RPMI7951 (cell line): Measurements from ENCODE around the gene POMGNT1. TPM values are rescaled to one million over a fixed set of nuclear protein-coding genes. Genes with fewer than 3 reads are reported as not detected.
A peak's percentile ranks its signal among the peaks of the same experiment; 100 is the strongest.
"Not testable (repeated sequence)": the region's sequence is repeated elsewhere in the genome, so short reads cannot be mapped to it uniquely, and the experiment has no call there.

ENCODE experiments used
- DNase-seq: peaks from one replicate; pipeline ENCODE4 v3.0.0-alpha.2; 2012; ENCODE audit warnings: low read depth
- total RNA-seq: library from RNA; depleted of rRNA; stranded (reverse); fragments of >200 nt; shearing (Covaris generic); gene quantifications from 2 replicates; pipeline ENCODE4 v1.2.3, GENCODE V29; 2014; rRNA removed

The POMGNT1 gene
- 52.9 and 57.0 TPM in 2 replicates for total RNA-seq

DNA sequence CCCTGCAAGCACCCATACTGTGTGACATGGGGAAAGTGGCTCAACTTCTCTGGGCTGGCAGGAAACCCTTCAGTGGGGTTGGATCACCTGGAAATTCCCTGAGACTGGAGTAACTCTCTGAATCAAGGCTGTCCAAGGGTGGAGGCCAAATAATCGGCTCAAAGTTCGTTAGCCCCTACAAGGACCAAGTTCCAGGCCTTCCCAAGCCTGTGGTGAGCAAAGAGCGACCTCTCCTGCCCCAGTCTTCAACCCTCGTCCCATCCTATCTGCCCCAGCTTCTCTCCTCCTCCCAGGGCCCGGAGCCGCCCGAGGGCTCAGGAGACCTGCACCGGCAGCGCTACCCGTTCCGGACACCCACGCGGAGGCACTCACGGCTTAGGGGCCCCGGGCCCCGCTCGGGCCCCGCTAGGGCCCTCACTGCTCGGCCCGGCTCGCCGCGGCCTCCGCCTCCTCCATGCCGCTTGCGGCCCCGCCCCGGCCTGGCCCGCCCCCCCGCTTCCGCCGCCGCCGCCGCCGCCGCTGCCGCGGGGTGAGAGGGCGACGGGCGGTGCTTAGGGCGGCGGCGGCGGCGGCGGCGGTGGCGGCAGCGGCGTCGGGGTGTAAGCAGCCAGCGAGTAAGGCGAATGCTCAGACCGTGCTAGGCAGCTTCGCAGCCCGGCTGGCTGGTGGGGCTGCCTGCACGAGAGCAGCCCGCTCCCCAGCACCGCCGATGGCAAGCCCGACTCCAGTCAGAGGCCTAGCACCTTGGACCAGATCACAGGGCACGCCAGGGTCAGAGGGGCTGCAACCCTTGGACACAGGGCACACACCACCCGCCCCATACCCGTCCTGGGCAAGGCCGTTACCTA is at the start of gene POMGNT1:
Gene POMGNT1 (minus strand): TSS at position 471 of the 848 bp plus-strand sequence. CDS start 613 bp downstream, outside the sequence.
- DNase-seq, result peak; percentile 70

DNA sequence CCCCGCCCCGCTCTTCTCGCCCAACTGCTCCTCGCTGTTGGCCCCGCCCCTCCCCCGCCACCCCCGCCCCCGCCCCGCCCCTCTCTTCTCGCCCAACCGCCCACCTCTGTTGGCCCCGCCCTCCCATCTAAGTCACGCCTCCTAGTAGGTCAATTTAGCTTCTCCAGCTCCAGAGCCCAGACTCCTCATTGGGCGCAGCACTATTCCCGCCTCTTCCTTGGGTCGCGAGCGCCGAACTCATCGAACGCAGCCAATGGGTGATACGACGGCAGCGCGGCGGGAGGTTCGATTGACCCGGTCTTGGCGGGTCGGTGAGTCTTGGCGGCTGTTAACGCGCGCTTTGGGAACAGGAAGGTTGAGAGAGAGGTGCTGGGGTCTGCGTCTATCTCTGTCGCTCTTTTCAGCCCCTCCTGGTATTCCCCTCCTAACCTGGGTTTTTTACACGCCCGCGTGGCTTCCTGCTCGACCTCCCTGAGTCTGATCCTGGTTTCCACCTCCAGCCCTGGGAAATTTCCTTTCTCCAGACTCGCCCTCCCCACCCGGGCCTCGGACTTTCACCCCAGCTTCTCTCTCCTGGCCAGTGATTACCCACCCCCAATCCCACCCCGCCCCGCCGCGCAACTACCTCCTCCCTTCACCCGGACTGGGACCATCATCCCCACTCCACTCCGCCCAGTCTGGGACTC is 49.3 kb upstream of the POMGNT1 start, which contains the start of gene RAD54L:
Gene RAD54L (plus strand): TSS at position 328 of the 686 bp plus-strand sequence. CDS start 643 bp downstream, outside the sequence.
- DNase-seq, result peak; percentile 99

DNA sequence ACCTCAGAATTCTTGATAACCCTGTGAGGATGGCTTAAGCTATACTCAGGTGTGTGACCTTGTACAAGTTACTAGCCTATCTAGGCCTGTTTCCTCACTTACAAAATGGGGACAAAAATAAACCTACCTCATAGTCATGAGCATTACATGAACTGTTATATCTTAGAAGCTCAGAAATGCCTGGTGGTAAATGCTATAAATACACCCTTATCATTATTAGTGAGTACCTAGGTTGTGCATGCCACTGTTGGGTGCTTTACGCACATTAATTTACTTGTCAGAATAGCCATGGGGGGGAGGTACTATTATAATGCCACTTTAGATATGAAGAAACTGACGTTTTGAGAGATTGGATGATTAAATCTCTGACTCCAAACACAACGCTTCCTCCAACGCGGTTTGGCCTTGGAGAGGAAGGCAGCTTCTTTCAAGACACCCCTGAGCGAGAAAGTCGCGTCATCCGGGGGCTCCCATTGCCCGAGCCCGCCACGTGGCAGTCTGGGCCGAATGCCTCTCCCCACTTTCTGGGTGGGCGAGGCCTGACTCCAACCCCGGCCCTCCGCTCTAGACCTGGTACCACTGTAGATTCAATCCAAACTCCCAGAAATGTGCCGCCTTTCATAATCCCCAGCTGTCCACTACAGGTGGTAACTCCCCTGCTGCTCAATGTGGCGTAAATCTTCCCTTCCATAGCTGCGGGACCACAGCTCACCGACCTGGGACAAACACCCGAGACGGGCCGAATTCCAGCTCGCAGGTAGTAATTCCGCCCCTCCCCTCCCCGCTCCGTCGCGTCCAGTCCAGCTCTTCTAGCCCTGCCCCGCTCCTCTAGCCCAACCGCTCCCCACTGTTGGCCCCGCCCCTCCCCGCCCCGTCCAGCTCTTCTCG is 48.6 kb upstream of the POMGNT1 start:
- DNase-seq, result peak; percentile 50

DNA sequence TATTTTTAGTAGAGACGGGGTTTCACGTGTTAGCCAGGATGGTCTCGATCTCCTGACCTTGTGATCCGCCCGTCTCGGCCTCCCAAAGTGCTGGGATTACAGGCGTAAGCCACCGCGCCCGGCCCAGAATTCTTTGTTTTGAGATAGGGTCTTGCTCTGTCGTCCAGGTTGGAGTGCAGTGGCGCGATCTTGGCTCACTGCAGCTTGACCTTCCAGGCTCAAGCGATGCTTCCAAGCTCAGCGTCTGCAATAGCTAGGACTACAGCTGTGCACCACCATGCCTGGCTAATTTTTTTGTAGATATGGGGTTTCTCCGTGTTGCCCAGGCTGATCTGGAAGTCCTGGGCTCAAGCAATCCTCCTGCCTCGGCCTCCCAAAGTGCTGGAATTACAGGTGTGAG is 47.9 kb upstream of the POMGNT1 start:
- DNase-seq, result not testable (repeated sequence)

DNA sequence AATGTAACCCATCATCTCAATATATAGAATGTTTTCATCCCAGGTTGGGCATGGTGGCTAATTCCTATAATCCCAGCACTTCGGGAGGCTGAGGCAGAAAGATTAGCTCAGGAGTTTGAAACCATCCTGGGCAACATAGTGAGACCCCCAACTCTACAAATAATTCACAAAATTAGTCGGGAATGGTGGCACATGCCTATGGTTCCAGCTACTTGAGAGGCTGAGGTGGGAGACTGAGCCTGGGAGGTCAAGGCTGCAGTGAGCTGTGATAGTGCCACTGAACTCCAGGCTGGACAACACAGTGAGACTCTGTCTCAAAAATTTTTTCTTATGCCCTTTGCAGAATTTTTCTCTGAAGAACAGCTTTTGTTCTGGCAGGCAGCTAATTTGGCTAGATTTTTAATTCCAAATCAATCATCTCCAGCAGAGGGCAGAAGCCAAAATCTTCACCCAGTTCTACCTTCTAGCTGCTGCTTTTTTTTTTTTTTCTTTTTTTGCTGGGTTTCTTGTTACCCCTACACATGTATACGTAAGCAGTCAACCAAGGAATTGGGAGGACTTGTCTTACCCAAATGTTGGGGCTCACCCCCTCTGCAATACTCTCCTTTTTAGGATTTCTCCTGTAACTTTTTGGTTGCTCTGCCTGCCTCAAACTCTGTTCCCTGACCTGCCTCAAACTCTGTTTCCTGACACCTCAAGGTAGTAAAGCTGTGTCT is 46.6 kb upstream of the POMGNT1 start:
- peak; percentile 38 for DNase-seq

DNA sequence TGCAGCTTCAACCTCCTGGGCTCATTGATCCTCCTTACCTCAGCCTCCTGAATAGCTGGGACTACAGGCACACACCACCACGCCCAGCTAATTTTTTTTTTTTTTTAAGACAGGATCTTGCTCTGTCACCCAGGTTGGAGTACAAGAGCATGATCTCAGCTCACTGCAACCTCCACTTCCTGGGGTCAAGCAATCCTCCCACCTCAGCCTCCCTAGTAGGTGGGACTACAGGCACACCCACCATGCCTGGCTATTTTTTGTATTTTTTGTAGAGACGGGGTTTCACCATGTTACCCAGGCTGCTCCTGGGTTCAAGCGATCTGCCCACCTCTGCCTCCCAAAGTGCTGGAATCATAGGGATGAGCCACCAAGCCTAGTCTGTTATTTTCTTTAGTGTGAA is 45.6 kb upstream of the POMGNT1 start:
- DNase-seq, result not testable (repeated sequence)

DNA sequence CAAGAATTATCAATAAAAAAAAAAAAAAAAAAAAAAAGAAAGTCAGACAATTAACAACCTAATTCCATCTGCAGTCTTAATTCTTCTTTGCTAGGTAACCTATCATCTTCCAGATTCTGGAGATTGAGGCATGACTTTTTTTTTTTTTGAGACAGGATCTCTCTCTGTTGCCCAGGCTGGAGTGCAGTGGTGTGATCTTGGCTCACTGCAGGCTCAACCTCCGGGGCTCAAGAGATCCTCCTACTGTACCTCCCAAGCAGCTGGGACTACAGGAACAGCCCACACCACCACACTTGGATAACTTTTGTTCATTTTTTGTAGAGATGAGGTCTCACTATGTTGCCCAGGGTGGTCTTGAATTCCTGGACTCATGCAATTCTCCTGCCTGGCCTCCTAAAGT is 44.7 kb upstream of the POMGNT1 start:
- no peak for DNase-seq

DNA sequence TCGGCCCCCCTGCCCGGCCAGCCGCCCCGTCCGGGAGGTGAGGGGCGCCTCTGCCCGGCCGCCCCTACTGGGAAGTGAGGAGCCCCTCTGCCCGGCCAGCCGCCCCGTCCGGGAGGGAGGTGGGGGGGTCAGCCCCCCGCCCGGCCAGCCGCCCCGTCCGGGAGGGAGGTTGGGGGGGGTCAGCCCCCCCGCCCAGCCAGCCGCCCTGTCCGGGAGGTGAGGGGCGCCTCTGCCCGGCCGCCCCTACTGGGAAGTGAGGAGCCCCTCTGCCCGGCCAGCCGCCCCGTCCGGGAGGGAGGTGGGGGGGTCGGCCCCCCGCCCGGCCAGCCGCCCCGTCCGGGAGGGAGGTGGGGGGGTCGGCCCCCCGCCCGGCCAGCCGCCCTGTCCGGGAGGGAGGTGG is 43.5 kb upstream of the POMGNT1 start:
- DNase-seq, result not testable (repeated sequence)

DNA sequence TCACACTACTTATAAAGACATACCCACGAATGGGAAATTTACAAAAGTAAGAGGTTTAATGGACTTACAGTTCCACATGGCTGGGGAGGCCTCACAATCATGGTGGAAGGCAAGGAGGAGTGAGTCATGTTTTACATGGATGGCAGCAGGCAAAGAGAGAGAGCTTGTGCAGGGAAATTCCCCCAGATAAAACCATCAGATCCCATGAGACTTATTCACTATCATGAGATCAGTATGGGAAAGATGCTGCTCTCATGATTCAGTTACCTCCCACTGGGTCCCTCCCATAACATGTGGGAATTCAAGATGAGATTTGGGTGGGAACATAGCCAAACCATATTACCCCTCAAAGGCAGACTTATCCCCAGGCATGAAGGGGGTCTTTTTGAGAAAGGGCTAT is 40.6 kb upstream of the POMGNT1 start:
- DNase-seq, result peak; percentile 67

DNA sequence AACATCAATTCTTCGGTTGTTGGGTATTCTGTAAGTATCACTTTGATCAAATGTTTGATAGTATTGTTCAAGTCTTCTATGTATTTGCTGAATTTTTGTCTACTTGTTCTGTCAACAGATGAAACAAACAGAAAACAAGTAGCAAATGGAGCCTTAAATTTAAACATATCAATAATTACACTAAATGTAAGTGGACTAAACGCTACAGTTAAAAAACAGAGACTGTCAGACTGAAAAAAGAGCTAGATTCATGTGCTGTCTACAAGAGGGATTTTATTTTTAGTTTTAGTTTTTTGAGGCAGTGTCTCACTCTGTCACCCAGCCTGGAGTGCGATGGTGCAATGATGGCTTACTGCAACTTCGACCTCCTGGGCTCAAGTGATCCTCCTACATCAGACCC is 38.6 kb upstream of the POMGNT1 start:
- DNase-seq, result no peak

DNA sequence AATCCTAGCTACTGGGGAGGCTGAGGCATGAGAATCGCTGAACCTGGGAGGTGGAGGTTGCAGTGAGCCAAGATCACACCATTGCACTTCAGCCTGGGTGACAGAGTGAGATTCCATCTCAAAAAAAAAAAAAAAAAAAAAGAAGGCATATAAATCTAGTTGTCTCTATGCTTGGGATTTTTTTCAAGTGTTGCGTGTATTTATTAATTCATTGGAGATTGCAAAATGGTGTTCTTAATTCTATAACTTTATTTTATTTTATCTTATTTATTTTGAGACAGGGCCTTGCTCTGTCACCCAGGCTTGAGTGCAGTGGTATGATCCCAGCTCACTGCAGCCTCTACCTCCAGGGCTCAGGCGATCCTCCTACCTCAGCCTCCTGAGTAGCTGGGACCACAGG is 33.0 kb upstream of the POMGNT1 start:
- DNase-seq, result not testable (repeated sequence)

DNA sequence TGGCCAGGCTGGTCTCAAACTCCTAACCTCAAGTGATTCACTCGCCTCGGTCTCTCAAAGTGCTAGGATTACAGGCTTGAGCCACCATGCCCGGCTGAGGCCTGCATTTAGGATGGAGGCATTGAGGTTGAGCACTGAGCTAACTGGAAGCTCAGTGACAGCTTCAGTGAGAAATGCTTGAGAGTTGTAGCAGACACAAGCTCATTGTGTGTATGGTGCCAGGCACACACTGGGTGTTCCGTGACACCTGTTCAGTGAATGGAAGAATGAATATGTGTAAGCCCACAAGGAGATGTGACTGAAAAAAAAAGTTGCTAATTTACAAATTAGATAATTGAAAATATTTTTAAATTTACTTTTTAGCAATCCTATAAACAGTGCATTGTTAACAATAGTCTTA is 26.7 kb upstream of the POMGNT1 start:
- no peak for DNase-seq

DNA sequence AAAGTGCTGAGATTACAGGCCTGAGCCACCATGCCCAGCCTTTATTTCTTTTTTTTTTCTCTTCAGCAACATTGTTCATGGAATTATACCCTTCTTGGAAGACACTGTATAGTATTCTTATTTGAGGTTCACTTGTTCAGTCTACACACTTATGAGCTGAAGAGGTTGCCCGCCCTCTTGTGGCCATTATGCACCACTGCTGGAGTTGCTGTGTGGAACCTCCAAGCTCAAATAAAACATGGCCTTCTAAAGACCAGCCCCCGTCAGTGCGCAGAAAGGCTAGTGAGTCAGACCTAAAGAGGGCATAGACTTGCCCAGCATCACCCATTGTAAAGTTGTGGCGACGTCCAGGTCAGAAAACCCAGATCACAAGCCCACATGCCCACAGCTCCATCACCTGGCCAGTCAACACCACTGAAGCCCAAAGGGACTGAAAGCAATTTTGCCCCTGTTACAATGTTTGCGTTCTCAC is 25.3 kb upstream of the POMGNT1 start:
- peak; percentile 85 for DNase-seq

DNA sequence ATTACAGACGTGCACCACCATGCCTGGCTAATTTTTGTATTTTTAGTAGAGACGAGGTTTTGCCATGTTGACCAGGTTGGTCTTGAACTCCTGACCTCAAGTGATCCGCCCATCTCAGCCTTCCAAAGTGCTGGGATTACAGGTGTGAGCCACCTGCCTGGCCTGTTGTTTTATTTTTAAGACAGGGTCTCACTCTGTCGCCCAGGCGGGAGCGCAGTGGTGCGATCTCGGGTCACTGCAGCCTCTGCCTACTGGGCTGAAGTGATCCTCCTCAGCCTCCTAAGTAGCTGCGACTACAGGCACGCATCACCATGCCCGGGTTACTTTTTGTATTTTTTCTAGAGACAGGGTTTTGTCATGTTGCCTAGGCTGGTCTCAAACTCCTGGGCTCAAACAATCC is 24.8 kb upstream of the POMGNT1 start:
- DNase-seq, result not testable (repeated sequence)

DNA sequence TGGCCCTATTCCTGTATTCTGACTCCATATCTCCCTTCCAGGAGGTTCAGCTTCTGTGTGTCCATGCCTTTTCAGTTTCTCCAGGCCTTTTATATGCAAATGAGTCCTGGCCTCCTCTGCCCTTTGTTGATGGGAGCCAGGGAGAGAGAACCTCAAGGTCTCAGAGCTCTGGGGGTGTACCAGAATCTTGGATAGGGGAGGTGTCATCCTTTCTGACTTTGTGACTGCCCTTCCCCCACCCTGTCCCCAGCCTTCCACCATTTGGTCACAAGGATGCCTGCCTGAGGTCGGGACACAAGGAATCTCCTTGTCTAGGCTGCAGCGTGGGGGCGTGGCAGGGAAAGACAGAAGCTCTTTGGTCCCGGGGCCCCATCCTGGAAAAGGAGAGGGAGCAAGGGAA is 23.5 kb upstream of the POMGNT1 start:
- DNase-seq, result peak; percentile 38

DNA sequence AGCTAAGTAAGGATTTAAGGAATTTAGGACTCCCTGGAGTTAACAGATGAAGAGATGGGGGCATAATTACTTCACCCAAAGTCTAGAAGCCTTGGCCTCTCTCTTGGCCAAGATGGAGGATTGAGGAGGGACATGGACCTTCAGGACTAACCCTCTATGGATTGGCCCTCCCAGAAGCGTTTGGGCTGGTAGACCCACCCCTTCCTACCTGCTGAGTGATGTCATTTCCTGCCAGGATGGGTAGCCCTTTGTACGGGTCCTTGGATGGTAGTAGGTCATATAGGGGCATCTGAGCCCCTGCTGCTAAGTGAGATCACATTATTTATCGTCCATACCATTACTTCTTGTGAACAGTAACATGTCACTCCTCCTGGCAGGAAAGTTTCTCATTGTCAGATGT is 22.6 kb upstream of the POMGNT1 start:
- DNase-seq, result no peak

DNA sequence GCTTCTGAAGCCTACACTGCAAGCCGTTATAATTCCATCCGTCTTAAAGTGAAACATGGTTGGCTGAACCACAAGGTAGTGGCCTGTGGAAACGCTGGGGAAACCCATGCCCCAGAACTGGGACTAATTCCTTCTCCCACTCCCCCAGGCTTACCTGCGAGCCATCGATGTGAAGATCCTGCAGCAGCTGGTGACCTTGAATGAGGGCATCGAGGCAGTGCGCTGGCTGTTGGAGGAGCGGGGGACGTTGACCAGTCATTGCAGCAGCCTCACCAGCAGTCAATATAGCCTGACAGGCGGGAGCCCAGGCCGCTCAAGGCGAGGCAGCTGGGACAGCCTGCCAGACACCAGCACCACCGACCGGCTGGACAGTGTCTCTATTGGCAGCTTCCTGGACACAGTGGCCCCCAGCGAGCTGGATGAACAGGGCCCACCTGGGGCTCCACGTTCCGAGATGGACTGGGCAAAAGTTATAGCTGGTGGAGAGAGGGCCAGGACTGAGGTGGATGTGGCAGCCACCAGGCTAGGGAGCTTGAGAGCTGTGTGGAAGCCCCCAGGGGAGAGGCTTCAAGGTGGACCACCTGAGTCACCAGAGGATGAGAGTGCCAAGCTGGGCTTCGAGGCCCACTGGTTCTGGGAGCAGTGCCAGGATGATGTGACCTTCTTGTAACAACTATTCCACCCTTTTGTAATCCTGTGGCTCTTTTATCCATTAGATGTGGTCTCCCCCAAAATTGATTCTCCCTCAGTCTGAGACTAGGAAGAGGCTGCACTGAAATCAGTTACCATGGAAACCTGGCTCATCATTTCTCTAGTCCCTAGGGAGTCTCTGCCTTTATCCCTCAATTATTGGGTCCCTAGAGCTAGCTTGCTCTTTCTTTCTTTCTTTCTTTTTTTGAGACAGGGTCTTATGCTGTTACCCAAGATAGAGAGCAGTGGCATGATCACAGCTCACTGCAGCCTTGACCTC is 21.6 kb upstream of the POMGNT1 start:
- DNase-seq, result peak; percentile 38

DNA sequence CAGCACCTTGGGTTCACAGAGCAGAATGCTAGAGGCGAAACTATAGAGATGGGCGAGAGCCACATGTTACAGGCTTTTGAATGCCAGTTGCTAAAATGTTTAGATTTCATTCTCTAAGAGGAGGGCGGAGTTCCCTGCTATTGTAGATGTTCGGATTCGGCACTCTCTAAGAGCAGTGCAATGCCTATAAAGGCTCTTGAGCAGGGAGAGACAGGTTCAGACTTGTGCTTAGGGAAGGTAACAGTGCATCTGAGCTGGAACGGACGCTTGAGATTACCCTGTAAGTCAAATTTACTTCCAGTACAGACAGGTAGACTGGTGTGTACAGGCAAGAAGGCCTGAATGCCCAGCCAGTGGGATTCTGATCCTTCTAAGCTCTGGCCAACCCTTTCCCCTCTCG is 20.2 kb upstream of the POMGNT1 start:
- DNase-seq, result no peak

DNA sequence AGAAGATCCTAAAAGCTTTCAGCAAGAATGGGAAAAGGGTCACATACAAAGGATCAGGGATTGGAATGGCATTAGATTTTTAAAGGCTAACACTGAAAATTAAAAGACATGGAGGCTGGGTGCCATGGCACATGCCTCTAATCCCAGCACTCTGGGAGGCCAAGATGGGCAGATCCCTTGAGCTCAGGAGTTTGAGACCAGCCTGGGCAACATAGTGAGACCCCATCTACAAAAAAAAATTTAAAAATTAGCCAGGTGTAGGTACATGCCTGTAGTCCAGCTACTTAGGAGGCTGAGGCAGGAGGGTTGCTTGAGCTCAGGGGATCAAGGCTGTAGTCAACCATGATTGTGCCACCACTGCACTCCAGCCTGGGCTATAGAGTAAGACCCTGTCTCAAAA is 17.3 kb upstream of the POMGNT1 start:
- no peak for DNase-seq

DNA sequence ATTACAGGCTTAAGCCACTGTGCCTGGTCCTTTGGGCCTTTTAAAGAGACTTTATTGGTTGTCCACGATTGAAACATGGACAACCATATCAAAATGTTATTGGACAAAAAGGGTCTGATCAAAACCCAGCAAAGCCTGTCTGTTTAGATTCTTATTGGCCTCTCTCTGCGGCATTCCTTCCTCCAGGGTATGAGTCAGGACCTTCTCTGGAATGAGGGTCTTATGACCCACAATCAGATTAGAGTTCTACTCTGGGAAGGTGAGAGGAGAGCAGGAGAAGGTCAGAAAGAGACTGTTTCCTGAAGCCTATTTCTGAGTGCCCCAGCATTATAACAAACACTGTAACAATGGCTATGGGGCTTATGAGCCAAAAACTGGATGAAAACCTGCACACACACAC is 12.8 kb upstream of the POMGNT1 start:
- no peak for DNase-seq
